Astrocyte of the hippocampus (primary cell): ENCODE data around the gene CFAP53.

ENCODE experiments used
- DNase-seq: peaks from one replicate; pipeline ENCODE4 v3.0.0; 2011; ENCODE audit warnings: low read depth, low spot score

Gene CFAP53

DNA sequence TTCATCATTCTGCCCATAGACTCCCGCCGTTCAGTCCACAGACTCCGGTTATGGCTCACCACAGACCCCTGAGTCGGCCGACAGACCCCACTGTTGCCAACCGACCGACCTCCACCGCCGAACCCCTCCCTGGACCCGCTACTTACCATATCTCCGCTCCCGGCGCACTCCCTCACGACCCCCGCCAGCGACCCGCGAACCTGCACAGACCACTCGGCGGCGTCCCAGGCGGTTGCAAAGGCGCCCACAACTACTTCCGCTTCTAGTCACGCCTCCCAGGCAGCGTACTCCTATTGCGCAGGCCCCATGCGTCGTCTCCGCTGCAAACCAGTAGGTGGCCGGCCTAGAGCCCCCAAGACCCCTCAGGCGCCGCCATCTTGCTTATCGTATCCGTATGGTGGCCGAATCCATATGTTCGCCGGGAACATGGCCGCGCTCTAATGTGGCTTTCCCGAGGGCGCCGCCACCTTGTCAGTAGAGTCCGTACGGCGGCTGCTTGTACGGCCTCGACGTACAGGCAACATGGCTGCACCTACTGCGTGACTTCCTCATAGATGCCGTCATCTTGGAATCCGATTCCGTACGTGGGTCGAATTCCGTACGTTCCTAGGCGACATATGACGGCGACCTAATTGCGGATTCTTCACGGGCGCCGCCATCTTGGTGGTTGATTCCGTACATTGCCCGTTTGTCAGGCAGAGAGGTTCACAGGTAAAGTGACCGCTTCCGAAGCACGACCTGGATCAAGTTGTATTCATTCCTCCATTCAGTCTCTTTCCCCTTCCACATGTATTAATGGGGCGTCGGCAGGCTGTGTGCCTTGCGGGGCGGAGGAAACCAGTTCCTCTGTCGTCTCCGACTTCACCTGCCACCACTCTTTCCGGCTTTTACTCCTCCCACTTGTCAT is 21.4 kb upstream of the CFAP53 start, which contains the start of gene CXXC1:
Gene CXXC1, minus strand, starts transcription at position 252 of the 907 bp plus-strand sequence. Its CDS starts 103 bp downstream, at position 149.
- peak; percentile 100 for DNase-seq

DNA sequence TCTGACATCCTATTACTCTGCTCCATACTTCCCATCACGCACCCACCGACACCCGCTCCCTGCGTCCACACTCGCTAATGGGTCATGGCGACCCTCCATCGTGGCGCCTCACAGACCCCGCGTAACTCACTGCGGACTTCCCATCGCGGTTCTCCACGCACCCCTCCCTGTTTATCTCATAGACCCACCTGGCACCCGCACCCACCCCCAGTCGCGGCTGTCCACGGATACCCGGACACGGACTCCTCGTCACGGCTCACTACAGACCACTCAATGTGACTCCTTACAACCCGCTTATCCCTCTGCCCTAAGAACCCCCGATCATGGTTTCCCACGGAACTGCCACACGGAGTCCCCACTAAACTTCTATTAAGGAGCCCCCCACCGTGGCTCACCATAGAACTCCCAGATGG is 20.7 kb upstream of the CFAP53 start:
- peak; percentile 11 for DNase-seq

DNA sequence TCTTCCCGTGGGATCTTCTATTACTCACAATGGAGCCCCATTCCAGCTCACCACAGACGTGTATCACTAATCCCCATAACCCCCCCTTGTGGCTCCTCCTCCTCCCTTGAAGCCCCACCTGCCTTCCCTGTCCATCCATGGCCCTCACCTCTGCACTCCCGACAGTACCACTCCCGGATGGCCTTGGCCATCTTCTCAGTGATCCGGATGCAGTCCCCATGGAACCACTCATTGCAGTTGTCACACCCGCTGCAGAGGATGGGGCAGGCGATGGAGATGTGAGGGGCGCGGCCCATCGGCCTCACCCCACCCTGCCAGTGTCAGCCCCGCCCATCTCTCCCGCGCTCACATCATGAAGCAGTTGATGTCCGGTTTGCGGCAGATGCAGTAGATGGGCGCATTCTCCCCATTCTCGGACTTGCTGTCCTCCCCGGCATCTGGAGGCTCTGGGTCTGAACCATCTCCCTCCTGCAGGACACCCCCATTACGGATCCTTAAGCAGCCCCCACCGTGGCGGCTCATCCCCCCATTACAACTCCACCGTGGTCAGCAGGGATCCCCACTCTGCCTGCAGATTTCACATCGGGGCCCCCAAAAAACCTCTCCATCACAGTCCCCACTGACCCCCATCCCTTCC is 20.2 kb upstream of the CFAP53 start:
- DNase-seq: peak; percentile 34

DNA sequence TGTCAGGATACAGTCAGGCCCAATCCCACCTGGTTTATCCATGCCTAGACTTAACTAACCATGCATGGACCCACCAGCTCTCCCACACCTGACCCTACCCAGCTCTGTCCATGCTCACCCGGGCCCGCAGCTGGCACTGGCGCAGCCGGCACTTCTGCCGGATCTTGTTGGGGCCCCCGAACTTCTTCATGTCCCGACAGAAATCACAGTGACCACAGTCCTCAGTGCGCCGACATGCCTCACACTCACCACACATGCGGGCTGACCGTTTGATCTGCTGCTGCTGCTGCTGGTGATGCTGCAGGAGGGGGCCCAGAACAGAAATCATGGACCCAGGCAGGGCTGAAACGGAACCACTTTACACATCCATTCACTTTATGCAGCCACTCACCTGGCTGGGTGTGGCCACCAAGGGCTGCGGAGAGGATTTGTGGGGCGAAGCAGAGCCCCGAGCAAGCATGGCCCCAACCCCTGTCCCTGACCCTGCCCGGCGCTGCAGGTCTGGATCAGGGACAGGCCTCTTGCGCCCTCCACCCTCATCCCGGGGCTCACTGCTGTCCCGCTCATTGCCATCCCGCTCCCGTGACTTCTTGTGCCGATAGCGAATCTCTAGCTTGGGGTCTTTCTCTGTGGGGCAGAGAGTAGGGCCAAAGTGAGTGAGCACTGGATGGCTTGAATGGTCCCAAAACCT is 19.5 kb upstream of the CFAP53 start:
- DNase-seq: no peak

DNA sequence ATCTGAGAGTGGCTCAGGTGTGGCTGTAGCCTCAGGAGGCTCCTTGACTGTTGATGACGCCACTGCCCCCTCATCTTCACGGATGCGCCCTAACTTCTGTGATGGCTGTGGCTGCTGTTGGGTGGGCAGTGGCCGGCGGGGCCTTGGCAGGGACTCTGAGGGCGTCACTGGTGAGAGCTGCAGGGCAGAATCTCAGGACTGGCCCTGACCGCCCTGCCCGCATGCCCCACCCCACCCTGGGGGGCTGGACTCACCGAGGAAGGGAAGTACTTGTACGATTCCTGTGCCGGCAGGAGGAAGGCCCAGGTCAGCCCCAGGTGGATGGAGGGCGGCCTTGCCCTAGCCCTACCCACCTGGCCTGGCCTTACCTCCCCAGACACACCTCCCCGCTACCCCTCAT is 18.8 kb upstream of the CFAP53 start:
- DNase-seq: no peak

DNA sequence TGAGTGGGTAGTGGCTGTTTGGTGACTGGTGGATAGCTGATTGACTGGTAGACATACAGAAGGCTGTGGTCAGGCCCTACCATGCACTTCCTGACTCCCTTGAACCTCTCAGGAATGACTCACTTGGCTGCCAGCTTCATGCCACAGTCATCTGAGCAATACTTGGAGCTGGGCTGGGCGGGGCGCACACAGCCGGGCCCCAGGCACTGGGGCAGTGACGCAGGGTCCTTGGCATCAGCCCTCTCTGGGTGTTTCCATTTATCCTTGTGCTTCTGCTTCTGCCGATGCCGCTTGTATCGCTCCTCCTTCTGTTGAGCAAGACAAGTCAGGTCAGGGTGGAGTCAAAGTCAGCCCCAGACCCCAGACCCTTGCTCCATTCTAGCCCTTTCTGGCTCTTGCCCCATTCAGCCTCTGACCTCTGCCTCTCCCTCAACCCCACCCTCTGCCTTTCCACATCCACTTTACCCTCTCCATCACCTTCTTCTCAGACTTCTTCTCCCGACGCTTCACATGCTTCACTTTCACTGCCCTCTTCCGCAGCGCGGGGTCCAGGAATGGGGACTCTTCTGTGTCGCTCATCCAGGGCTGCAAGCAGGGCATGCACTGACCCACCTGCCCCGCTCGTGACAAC is 18.1 kb upstream of the CFAP53 start:
- no peak for DNase-seq

DNA sequence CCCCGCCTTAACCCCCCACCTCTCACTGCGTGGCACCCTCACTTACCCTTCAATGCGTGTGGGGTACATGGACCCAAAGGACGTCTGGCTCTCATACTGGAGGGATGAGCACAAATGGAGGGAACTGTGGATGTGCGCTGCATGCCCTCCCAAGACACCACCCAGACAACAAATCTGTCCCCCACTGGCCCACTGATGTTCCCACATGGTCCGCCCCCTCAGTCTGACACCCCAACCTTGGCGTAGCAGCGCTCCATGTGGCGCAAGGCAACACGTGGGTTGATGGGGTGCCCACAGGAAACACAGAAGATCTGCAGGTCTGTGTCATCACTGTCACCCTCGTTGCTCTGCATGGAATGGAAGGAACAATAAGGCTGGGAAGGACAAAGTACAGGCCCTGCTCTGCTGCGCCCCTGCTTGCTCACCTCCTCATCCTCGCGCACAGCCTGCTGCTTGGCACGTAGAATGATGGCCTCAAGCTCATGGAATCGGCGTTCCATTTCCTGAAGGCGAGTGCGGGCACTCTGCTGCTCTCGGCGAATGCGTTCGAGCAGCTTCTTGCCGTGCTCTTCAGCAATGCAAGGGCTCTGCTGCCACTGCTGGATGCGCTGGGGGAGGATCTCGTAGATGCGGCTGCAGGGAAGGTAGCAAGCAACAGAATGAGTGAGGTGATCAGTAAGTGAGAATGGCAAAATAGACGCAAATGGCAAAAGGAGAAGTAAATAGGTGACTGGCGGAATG is 17.3 kb upstream of the CFAP53 start:
- no peak for DNase-seq

DNA sequence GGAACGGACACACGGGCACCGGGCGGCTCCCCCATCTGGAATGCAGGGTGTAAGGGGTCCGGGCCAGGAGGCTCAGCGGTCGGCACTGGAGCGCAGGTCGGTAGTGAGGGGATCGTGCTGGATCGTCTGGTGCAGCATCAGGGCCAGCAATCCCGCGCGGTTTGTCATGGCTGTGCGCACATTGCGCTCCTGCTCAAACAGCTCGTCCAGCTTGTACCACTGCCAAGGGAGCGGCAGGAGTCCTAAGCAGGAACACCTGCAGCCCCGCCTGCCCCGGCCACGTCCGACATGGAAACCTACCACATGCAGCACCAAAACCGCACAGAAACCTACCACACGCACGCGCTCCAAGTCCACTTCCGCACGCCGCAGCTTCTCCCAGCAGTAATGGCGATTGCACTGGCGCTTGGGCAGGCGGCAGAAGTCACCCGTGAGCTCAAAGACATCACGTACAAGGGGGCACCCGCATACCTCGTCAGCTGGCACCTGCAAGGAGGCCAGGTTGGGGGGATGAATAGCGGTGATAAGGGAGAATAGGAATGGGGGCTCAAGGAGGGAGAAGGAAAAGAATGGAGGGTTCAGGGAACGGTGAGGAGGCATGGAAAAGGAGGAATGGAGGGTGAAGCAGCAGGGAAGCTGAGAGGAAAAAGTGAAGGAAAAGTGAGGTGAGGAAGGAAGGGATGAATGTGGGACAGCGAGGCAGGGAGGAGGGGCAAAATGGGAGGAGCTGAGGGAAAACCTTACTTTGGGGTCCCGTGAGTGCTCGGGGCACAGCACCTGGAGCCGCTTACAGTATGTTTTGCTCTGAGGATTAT is 16.4 kb upstream of the CFAP53 start:
- DNase-seq: no peak

DNA sequence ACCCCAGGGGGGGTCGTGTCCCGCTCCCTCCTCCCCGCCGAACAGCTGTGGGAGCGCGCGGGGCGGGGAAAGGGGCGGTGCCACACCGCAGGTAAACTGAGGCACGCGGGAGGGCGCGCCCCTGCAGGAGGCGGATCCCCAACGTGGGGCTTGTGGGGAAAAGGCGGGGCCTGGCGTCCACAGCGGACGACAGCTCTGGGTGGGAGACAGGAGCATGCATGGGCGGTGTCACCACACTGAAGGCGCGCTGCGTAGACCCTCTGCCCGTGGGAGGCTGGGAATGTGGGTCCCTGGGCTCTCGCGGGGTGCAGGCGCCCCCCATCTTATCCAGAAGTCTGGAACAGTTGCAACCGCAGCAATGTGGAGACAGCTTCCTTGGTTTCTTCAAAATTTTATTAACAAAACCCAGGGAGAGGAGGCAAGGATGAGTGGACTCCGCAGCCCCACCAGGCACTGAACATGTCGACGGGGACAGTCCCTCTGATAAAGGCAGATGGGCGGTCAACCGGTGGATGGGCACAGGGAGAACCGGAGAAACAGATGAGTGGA is 15.8 kb upstream of the CFAP53 start:
- DNase-seq: no peak

DNA sequence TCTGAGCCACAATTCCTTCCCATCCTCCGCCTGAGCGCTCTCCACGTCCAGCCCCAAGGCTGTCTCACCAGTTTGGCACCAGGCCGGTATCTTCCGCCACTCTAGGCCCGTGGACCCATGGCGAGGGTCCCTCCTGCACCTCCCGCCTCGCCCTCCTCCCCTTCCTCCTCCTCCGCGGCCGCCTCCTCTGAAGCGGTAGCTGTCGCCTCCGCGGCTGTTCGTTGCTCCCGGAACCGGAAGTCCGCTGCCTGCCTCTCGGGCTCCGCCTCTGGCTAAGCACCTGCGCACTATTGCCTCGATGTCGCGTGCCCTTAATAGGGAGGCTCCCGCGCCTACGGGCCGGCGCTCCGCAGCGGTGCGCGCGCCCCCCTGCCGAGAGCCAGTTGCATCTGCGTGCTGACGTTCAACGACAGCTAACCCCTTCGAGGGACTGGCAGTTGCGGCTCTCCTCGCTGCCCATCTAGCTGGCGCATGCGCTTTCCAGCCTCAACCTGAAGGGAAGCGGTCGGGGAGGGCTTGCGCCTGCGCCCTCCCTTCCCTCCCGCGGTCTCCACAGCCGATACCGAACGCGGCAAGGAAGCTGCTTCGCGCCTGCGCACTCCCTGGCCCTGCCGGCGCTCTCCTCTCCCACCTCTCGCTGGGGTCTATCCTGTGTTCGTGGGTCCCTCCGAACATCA is 15.1 kb upstream of the CFAP53 start, which contains the start of gene MBD1:
Gene MBD1, minus strand, starts transcription at position 229 of the 677 bp plus-strand sequence. CDS start 1,531 bp downstream, outside the sequence.
- DNase-seq: peak; percentile 99

DNA sequence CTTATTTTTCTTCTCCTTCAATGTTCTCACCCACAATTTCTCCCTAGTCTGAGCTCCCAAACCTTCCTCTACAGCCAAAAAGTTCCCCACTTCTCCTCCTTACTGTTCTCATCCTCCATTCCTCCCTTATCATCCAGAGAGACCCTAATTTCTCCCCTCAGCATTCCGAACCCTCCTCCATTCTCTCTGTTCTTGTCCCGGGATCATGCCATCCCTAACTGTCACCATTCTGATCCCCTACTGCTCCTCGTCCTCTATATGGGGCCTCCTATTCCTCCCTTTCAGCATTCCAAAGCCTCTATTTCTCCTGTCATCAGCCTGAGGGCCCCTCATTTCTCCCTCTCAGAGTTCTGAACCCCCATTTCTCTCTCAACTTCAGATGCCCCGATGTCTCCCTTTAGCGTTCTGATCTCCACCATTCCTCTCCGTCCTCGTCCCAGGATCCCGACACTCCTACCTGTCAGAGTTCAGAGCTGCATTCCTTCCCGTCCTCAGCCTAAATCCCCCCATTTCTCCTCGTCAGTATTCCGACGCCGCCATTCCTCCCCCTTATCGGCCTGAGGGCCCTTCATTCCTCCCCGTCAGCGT is 14.5 kb upstream of the CFAP53 start:
- no peak for DNase-seq

DNA sequence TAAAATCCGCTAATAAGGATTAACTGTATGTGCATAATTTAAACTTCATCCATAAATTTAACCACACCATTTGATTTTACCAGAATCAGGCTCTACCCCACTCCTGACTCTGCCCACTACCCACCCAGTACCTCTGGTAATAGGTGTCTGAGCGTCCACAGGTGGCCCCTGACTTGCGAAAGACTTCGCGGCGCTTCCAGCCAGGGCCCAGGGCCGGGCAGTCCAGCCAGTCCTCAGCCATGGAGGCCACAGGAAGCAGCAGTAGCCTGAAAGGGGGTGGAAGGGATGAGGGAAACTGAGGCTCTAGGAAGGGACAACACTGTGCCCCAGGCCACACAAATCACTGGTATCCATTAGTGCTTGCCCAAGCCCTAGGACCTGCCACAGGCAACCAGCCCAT is 13.5 kb upstream of the CFAP53 start:
- DNase-seq: no peak

DNA sequence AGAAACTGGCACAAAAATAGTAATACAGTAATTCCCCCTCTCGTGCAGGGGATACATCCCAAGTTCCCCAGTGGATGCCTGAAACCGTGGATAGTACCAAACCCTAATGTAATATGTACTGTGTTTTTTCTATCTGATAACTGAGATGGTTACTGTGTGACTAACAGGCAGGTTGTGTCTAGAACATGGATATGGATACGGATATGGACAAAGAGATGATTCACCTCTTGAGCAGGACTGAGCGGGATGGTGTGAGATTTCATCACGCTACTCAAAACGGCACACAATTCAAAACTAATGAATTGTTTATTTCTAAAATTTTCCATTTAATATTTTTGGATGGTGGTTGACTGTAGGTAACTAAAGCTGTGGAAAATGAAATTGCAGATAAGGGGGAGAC is 11.6 kb upstream of the CFAP53 start:
- DNase-seq: peak; percentile 27

DNA sequence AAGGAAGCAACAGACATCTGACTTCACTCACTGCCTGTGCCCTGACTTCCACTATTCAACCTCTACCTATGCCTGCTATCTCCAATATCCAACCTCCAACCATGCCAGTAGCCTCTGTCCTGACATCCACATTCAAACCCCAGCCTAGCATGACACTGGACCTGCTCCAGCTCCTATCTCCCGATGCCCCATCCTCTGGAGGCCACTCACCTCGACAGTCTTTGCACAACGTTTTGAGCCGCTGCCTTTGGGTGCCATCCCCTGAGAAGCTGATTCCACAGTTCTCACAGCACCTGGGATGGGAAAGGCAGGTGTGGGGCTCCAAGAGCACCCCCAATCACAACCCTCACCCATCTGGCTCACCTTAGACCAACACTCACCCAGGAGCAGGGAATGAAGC is 10.2 kb upstream of the CFAP53 start:
- no peak for DNase-seq

DNA sequence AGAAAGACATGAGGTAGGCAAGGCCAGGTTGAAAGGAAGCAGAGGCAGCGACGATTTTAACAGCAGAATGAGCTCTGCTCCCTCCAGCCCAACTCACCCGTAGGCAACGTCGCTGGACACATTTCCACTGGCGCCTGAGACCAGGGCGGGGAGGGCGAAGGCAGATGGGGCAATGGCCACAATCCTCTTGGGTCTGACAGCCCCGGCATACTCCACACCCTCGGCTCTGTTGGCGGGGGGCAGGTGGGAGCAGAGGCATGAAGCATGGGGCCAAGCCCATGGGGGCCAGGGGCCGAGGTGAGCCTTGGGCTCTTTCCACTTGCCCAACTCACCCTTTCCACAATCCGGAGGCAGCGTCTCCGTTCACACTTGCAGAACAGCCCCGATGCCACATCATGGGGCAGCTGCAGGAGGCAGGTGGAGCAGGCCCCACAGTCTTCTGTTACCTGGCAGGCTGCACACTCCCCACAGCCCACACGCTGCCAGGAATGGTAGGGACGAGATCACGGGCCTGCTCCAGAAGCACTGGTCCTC is 9.3 kb upstream of the CFAP53 start:
- no peak for DNase-seq

DNA sequence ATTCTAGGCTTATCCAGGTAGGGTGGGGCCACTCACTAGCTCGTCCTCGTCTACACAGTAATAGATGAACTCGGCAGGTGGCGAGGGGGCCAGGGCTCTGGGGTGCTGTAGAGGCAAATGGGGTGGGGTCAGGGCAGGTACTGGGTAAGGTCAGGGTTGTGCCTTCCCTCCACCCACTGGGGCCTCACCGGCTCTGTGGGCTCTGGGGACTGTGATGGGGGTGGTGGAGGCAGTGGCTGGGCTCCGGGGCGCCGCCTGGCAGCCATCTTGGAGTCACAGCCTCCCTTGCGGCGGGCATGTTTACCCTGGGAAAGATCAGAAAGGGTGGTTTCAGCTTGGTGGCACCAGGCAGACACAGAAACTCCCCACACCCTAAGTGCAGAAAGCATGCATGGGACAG is 8.6 kb upstream of the CFAP53 start:
- no peak for DNase-seq

DNA sequence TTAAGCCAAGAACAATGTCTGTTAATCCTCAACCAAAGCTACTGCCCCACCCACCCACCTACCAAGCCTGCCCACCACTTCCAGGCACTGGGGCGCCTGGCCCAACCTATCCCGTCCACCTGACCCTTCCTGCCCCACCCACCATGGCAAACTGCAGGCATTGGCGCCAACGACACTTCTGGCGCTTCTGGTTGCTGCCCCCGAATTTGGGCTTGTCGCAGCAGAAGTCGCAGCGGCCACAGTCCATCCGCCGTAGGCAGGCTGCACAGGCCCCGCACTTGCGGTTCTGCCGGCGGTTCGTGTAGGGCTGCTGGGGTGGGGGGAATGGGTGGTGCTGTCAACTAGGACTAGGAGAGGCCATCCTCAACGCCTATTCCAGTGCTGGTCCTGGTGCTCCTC is 7.7 kb upstream of the CFAP53 start:
- no peak for DNase-seq

DNA sequence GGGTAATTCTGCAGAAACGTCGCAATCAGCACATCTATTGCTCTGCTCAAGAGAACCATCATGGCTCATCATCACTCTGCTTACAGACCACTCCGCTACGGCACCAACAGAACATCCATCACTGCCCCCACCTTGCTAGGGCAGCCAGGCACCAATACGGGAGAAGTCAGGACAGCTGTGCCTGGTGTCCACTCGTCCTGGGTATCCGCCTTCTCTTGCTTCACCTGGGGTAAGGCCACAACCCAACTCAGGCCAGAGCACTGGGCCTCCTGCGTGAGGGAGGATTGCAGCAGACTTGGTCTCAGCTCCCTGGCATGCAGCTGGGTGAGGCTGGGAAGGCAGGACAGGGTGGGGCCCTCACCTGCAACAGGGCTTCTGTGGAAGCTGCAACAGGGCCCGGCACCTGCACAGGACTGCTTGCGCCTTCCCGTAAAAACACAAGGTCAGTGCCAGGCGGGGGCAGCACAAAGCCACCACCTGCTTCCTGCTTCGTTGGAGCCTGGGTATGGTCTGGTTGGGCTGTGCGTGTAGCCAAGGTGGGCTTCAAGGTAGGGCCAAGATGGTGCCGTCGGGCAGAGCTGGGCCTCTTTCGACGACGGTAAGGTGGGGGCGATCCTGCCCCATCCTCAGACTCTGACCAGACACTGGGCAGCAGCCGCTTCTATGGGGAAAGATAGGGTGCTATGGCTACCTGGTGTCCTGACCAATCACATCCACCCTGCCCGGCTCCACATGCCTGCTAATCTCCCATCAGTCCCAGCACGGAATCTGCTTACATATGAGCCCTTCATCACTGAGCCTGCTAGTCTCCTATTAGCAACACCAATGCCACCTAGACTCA is 7.1 kb upstream of the CFAP53 start:
- DNase-seq: no peak
